ENCODE results near the gene ALK.
A peak's percentile ranks its signal among the peaks of the same experiment; 100 is the strongest.

The ALK gene

GRCh38 chr2:29799628-29800027, 121.8 kb downstream of the ALK start:
- TF ChIP-seq ZFX (IDR thresholded peaks at IDR 0.05) (no peak), CTCF (conservative IDR thresholded peaks at IDR 0.05) (no peak)
- no peak overlapping the region for H3K27ac ChIP-seq

- H3K27ac ChIP-seq: no peak overlapping the region
- TF ChIP-seq ZFX (IDR thresholded peaks at IDR 0.05): no peak
- no peak for TF ChIP-seq CTCF (conservative IDR thresholded peaks at IDR 0.05)
These were observed 123.5 kb downstream of the ALK start for GRCh38 chr2:29797916-29798315.

GRCh38 chr2:29796446-29796845, 124.9 kb downstream of the ALK start:
- no peak overlapping the region for H3K27ac ChIP-seq
- no peak for TF ChIP-seq CTCF (conservative IDR thresholded peaks at IDR 0.05)
- TF ChIP-seq ZFX (IDR thresholded peaks at IDR 0.05): no peak

DNA sequence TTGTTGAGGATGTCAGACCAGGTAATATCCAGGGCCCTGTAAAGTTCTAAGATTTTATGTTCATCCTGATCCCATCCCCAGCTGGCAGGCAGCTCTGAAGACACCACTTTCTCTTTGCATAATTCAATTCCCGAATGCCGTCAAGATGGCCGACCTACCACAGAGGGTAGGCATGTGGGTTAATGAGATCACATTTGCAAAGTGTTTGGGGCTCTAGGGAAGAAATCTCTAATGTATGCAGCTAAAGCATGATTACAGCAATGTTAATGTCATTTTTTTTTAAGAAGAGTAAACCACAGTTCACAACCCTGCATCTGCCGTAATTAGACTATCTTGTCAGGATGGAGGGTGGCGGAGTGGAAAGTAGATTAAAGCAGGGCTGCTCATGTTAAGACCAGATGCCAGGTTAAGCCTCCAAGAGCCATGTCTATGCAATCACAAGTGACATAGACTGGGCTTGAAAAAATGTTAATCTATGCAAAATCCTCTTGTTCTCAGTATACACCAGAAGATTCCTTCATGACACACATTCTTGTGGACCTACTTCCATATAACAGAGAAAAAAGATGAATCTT, 131.4 kb downstream of the ALK start:
- TF ChIP-seq ZFX (IDR thresholded peaks at IDR 0.05): no peak
- TF ChIP-seq CTCF (conservative IDR thresholded peaks at IDR 0.05): no peak
- H3K27ac ChIP-seq: no peak overlapping the region

DNA sequence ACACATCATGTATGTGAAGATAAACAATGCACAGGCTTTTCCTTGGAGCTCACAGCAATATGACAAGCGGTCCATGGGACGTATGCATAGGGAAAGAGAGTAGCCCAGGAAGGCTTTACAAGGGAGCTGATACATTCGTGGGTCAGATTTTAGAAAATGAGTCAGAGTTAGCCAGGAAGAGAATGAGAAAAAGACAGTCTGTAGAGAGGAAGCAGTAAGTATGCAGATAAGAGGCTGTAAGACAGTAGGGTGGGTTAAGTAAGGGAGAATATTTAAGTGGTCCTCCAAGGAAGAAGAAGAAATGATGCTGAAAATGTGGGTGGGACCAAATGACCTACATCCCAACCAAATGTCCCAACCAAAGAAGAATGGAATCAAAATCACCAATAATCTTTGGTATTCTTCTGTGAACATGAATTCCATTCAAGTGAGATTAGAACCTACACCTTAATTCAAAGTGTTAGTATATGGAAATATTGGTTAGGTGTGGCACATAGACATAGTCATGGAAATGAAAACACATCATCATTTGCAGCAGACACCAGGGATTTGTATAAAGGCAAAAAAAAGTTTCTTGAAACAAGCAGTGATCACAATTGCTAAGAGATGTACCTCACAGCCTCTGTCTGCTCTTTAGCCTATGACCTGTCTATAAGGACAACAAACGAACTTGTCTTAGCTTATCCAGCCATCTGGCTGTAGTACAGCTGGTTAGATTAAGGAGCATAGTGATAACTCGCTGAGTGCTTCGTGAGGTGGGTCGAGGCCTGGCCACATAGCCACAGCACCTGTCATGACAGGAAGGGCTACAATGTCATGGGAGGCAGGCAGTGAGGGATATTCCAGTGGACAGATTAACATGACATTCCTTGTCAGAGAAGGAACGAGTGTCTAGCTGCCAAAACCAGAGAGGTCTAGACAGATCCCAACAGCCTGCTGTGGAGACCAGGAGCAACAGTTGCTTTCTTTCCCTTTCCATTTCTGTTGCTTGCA, 133.6 kb downstream of the ALK start:
- TF ChIP-seq CTCF (conservative IDR thresholded peaks at IDR 0.05): no peak
- no peak for TF ChIP-seq ZFX (IDR thresholded peaks at IDR 0.05)
- H3K27ac ChIP-seq: no peak overlapping the region

DNA sequence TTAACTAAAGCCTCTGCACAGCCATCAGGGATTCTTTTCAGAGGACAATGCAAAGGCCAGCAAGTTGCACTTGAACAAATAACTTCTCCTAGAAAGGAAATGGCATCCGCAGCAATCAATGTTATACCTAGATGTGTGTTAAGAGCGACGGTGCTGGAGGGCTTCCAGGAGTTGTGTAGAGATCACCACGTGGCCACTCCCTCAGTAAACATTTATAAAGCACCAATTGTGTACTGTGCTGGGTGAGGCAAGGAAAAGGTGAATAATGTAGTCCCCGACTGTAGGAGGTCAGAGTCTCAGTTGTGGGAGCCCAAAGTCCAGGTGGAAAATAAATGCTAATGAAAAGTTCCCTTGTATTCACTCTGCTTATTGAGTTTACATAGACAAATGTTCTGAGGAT, 135.0 kb downstream of the ALK start:
- TF ChIP-seq CTCF (conservative IDR thresholded peaks at IDR 0.05): no peak
- TF ChIP-seq ZFX (IDR thresholded peaks at IDR 0.05): no peak
- H3K27ac ChIP-seq: peak overlapping the region; percentile 15

DNA sequence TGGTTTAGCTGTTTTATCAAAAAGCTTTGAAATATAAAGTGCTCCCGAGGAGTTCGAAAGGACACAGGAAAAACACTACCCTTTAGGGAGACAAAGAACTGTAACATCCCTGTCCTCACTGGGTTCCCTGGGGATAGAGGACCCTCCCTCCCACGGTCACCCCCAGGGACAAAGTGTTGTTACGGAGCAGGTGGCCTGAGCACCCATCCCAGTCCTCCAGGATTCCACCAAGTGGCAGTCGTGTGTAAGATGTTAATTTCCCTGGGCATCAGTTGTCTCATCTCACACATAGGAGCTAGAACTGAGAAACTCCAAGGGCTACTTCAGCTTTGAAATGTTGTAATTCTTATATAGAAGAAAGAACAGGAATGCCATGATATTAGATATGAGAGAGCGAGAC, 137.7 kb downstream of the ALK start:
- no peak for TF ChIP-seq CTCF (conservative IDR thresholded peaks at IDR 0.05)
- H3K27ac ChIP-seq: no peak overlapping the region
